NCI-H524 treated with DMSO at 0.1 percent for 48 hours (cell line): ENCODE data around the gene TRIM73.
"Not testable (repeated sequence)": the region's sequence is repeated elsewhere in the genome, so short reads cannot be mapped to it uniquely, and the experiment has no call there.

Experiments used
- DNase-seq: peaks from one replicate; lab custom pipeline; 2025; lab: John Stamatoyannopoulos, UW

TRIM73 gene

GRCh38 chr7:75395329-75395728, at the start of gene TRIM73:
Gene TRIM73 (plus strand): TSS chr7:75395629. CDS start chr7:75398934, 3,305 bp downstream.
- not testable (repeated sequence) for DNase-seq

GRCh38 chr7:75358671-75359541, 36.5 kb upstream of the TRIM73 start:
- not testable (repeated sequence) for DNase-seq

GRCh38 chr7:75359542-75359848, 35.9 kb upstream of the TRIM73 start:
- DNase-seq: not testable (repeated sequence)

- DNase-seq: not testable (repeated sequence)
These were observed 31.4 kb upstream of the TRIM73 start for GRCh38 chr7:75364079-75364478.

GRCh38 chr7:75366643-75367042, 28.8 kb upstream of the TRIM73 start:
- not testable (repeated sequence) for DNase-seq

- DNase-seq: not testable (repeated sequence)
These were observed 28.1 kb upstream of the TRIM73 start for GRCh38 chr7:75367313-75367712.

GRCh38 chr7:75374144-75374518, 21.3 kb upstream of the TRIM73 start:
- not testable (repeated sequence) for DNase-seq

GRCh38 chr7:75374519-75375317, 20.7 kb upstream of the TRIM73 start:
- DNase-seq: not testable (repeated sequence)

GRCh38 chr7:75393194-75393593, 2.2 kb upstream of the TRIM73 start:
- not testable (repeated sequence) for DNase-seq

- not testable (repeated sequence) for DNase-seq
These were observed 2.4 kb downstream of the TRIM73 start for GRCh38 chr7:75397865-75398264.

- DNase-seq: not testable (repeated sequence)
These were observed 3.6 kb downstream of the TRIM73 start for GRCh38 chr7:75398771-75399700.

GRCh38 chr7:75400575-75400974, 5.1 kb downstream of the TRIM73 start:
- DNase-seq: not testable (repeated sequence)

GRCh38 chr7:75403455-75404443, 8.3 kb downstream of the TRIM73 start:
- not testable (repeated sequence) for DNase-seq

GRCh38 chr7:75404663-75405062, 9.2 kb downstream of the TRIM73 start:
- DNase-seq: not testable (repeated sequence)

GRCh38 chr7:75409880-75410822, 14.7 kb downstream of the TRIM73 start:
- not testable (repeated sequence) for DNase-seq

- DNase-seq: not testable (repeated sequence)
These were observed 15.4 kb downstream of the TRIM73 start for GRCh38 chr7:75410823-75411173.

GRCh38 chr7:75414204-75414603, 18.8 kb downstream of the TRIM73 start:
- not testable (repeated sequence) for DNase-seq

- DNase-seq: not testable (repeated sequence)
These were observed 19.4 kb downstream of the TRIM73 start for GRCh38 chr7:75414708-75415427.

- DNase-seq: not testable (repeated sequence)
These were observed 20.0 kb downstream of the TRIM73 start for GRCh38 chr7:75415428-75415817.
